Measurements from ENCODE around the gene PIGM.

PIGM gene

DNA sequence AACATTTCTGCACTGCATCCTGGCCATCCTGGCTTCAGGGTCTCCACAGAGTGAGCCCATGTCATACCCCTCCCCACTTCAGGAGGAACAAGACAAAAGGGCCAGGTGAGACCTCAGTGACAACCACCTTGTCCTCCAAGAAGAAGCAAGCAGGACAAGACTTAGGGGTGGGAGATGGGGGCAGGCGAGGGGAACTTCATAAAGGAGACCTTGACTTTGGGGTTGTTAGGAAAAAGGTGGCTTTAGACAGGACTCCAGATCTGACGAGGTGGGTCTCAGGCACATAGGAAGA is 53.7 kb downstream of the PIGM start:
- no peak for DNase-seq
- in situ Hi-C loops (cut with HindIII; ENCODE audit: low pct_ligation_motif_present, low pct_unique_long_range_greater_than_20kb, low sequenced_read_pairs) = no loop called here

DNA sequence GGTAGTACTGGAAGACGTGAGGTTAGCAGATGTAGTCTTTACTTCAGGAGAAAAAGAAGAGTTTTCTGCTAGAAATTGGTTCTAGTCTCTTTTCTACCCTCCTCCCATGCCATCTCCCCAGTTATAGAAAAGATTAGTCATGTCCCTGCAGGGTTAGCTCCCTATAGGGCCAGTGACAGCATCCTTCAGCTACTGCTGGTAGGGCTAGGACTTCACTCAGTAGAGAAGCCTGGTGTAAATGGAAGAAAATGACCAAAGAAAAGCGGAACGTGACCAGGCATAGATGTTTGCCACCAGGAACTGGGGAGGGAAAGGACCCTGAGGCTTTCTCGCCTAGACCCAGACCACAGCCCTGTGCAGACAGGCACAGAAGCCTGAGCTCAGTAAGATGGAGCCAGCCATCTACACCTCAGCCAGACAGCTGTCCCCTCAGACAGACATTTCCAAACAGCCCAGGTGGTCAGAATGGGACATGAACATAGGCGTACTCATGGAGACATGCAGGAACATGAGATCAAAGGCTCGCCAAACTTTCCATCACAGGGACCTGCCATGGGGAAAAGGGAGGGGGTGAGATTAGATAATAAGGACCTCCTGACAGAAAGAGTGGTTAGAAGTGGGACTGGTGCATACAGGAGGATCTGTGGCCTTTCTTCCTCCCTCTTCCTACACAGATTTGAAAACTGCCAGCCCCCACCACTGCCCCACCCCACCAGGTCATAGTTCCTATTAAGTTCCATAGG is 54.3 kb downstream of the PIGM start:
- in situ Hi-C loops (cut with HindIII; ENCODE audit: low pct_ligation_motif_present, low pct_unique_long_range_greater_than_20kb, low sequenced_read_pairs) = no loop called here
- DNase-seq = no peak
